CD4-positive, alpha-beta T cell (primary cell): ENCODE data around the gene GANC. TPM values are rescaled to one million over a fixed set of nuclear protein-coding genes. Genes with fewer than 3 reads are reported as not detected.

ENCODE experiments used
- ATAC-seq: fragments of 200-7000 bp; cut with Tn5 transposase; one replicate; pipeline ENCODE4 v1.10.0; 2022; ENCODE audit warnings: mild to moderate bottlenecking; ENCODE audit not compliant: poor library complexity
- CTCF ChIA-PET: fragments of 350-600 bp; sonication (Branson Sonifier 250); formaldehyde crosslinking; loops from one replicate; lab custom pipeline; 2021; ENCODE audit warnings: antibody characterized with exemption, inconsistent platforms; lab: Charles Lee
- POLR2A ChIA-PET: fragments of 350-600 bp; sonication (Branson Sonifier 250); formaldehyde crosslinking; loops from one replicate; lab custom pipeline; 2021; ENCODE audit warnings: antibody characterized with exemption, inconsistent platforms; lab: Charles Lee
- DNase-seq, 14 experiments: peaks; one replicate each; pipeline ENCODE4 v3.0.0-alpha.2; 2013 to 2020; ENCODE audit warnings: mixed read lengths in 2 of 14
- H3K27ac ChIP-seq, 2 donors: one replicate each; pipeline versions ENCODE4 v1.5.1 to v1.7.0; 2013; ENCODE audit warnings: low read length in 2 of 2, low read depth in 1 of 2, mild to moderate bottlenecking in 1 of 2
- H3K27me3 ChIP-seq, 2 experiments: 1 replicate in 1 of 2; 2 replicates in 1 of 2; pipeline versions ENCODE4 v1.6.1 to v1.7.0; 2013; ENCODE audit warnings: low read length in 2 of 2, control low read depth in 1 of 2, mild to moderate bottlenecking in 1 of 2, moderate library complexity in 1 of 2; ENCODE audit not compliant: insufficient read depth in 2 of 2, control insufficient read depth in 1 of 2
- H3K36me3 ChIP-seq: one replicate; pipeline ENCODE4 v1.6.1; 2013; ENCODE audit warnings: low read length, control low read depth; ENCODE audit not compliant: insufficient read depth
- H3K4me1 ChIP-seq: one replicate; pipeline ENCODE4 v1.6.1; 2013; ENCODE audit warnings: low read length, control low read depth; ENCODE audit not compliant: insufficient read depth
- H3K4me3 ChIP-seq: one replicate; pipeline ENCODE4 v1.5.1; 2013; ENCODE audit warnings: mild to moderate bottlenecking, low read length, moderate library complexity
- H3K9me3 ChIP-seq, 2 experiments: 1 replicate in 1 of 2; 2 replicates in 1 of 2; pipeline versions ENCODE4 v1.6.1 to v1.7.0; 2013; ENCODE audit warnings: low read length in 2 of 2, mild to moderate bottlenecking in 2 of 2, control low read depth in 1 of 2, moderate library complexity in 1 of 2; ENCODE audit not compliant: control insufficient read depth in 1 of 2, insufficient read depth in 1 of 2
- H3K27ac Mint-ChIP-seq: one replicate; pipeline ENCODE4 v1.8.0; 2020; ENCODE audit warnings: mixed read lengths
- H3K27me3 Mint-ChIP-seq: one replicate; pipeline ENCODE4 v1.8.0; 2021; ENCODE audit warnings: mixed read lengths
- H3K36me3 Mint-ChIP-seq: one replicate; pipeline ENCODE4 v1.8.0; 2021; ENCODE audit warnings: low read depth, mixed read lengths
- H3K4me1 Mint-ChIP-seq: one replicate; pipeline ENCODE4 v1.8.0; 2021; ENCODE audit warnings: low read depth, mixed read lengths
- H3K4me3 Mint-ChIP-seq: one replicate; pipeline ENCODE4 v1.8.0; 2020; ENCODE audit warnings: mild to moderate bottlenecking, mixed read lengths
- H3K9me3 Mint-ChIP-seq: one replicate; pipeline ENCODE4 v1.8.0; 2020; ENCODE audit warnings: mixed read lengths
- intact Hi-C, 2 experiments: fragments of 100-400 bp; cut with DNase I in 1 of 2; cut with micrococcal nuclease in 1 of 2; formaldehyde crosslinking; loops; one replicate each; pipeline versions ENCODE4 v1.15.1 to v1.9.0; 2023 to 2025; cut with DNase I, micrococcal nuclease
- total RNA-seq, 174 experiments: library from RNA in 2 of 174; stranded (reverse) in 2 of 174; gene quantifications; one replicate each; pipeline ENCODE4 v1.2.3 and lab custom pipeline; 2021 to 2026
- TF ChIP-seq, protein P1 (sequence below): fragments of 200-600 bp; IDR thresholded peaks from one replicate; pipeline ENCODE4 v1.8.0; 2022; ENCODE audit warnings: antibody characterized with exemption, mild to moderate bottlenecking

GANC gene
- total RNA-seq, 2 experiments from 2014 or later: 22.3 to 23.9 TPM

DNA sequence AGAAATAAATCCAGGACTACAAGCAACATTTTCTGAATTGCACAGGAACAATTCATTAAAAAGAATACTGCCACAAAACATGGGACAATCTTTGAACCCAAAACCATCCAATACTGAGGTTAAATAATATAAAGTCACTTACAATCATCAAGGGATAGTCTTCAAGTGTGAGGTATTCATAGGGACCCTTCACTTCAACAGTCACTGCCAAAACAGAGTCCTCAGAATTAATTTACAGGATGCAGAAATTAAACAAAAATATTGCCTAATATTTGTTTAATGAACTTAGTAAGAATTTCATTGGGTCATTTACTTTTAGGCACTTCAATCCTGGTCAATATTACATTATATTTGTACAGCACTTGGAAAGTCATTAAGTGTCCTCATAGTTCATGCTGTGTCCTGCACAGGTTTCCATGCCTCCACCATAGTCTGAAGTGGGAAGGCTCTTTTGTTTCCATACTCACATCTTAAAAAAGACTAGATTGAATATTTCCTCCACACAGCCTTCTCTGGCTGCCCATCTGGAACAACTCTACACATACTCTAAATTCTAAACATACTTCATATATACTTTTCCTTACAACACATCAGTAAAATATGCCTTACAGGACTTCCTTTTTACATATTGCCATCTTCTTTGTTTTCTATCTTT lies 33.3 kb upstream of the GANC start:
- Mint-ChIP-seq H3K4me3 (no peak overlapping the region), H3K27ac (no peak overlapping the region), H3K36me3 (peaks cover 82% of the 10 kb centered on the region), H3K9me3 (no peaks in the 10 kb centered on the region), H3K27me3 (no peaks in the 10 kb centered on the region), H3K4me1 (peaks cover 4% of the 10 kb centered on the region)
- H3K27me3 ChIP-seq: no peaks in the 10 kb centered on the region
- no peaks in the 10 kb centered on the region for H3K4me1 ChIP-seq
- no peak overlapping the region for H3K4me3 ChIP-seq
- no peaks in the 10 kb centered on the region for H3K9me3 ChIP-seq
- peaks cover 68% of the 10 kb centered on the region for H3K36me3 ChIP-seq
- POLR2A ChIA-PET: no interaction called here
- H3K27ac ChIP-seq: no peak overlapping the region
- CTCF ChIA-PET: no interaction called here
- intact Hi-C loops: loop anchor here in 1 of 2 experiments (5.0 kb wide), 1 partner anchor 57 kb away; no protein-coding TSS in a partner anchor
- ATAC-seq: no peak
- TF ChIP-seq, protein P1, sequence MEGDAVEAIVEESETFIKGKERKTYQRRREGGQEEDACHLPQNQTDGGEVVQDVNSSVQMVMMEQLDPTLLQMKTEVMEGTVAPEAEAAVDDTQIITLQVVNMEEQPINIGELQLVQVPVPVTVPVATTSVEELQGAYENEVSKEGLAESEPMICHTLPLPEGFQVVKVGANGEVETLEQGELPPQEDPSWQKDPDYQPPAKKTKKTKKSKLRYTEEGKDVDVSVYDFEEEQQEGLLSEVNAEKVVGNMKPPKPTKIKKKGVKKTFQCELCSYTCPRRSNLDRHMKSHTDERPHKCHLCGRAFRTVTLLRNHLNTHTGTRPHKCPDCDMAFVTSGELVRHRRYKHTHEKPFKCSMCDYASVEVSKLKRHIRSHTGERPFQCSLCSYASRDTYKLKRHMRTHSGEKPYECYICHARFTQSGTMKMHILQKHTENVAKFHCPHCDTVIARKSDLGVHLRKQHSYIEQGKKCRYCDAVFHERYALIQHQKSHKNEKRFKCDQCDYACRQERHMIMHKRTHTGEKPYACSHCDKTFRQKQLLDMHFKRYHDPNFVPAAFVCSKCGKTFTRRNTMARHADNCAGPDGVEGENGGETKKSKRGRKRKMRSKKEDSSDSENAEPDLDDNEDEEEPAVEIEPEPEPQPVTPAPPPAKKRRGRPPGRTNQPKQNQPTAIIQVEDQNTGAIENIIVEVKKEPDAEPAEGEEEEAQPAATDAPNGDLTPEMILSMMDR: no peak
- DNase-seq: no peak

- H3K9me3 Mint-ChIP-seq: no peaks in the 10 kb centered on the region
- no peaks in the 10 kb centered on the region for H3K27me3 ChIP-seq
- H3K4me1 Mint-ChIP-seq: peaks cover 6% of the 10 kb centered on the region
- H3K27me3 Mint-ChIP-seq: no peaks in the 10 kb centered on the region
- no peak for ATAC-seq
- H3K27ac Mint-ChIP-seq: no peak overlapping the region
- peaks cover 61% of the 10 kb centered on the region for H3K36me3 ChIP-seq
- no peak overlapping the region for H3K4me3 ChIP-seq
- TF ChIP-seq, protein P1: no peak
- intact Hi-C loops: no loop called here
- no peak overlapping the region for H3K27ac ChIP-seq
- CTCF ChIA-PET: no interaction called here
- no peak overlapping the region for H3K4me3 Mint-ChIP-seq
- no peaks in the 10 kb centered on the region for H3K9me3 ChIP-seq
- peaks cover 72% of the 10 kb centered on the region for H3K36me3 Mint-ChIP-seq
- POLR2A ChIA-PET: interaction anchor here (0.6 kb wide), 1 partner anchor 17 kb away, joined by 4 read pairs; no protein-coding TSS in a partner anchor
- H3K4me1 ChIP-seq: no peaks in the 10 kb centered on the region
- DNase-seq: no peak
Observed at GRCh38 chr15:42240823-42241222, 32.2 kb upstream of the GANC start.

GRCh38 chr15:42253300-42253699 lies 19.7 kb upstream of the GANC start:
- CTCF ChIA-PET: no interaction called here
- no peaks in the 10 kb centered on the region for H3K27me3 ChIP-seq
- H3K4me1 Mint-ChIP-seq: peaks cover 7% of the 10 kb centered on the region
- intact Hi-C loops: no loop called here
- POLR2A ChIA-PET: interaction anchor here (1.9 kb wide), 1 partner anchor 20 kb away, joined by 8 read pairs; the partner anchor contains the start of genes GANC and TMEM87A
- no peak overlapping the region for H3K4me3 ChIP-seq
- H3K4me3 Mint-ChIP-seq: no peak overlapping the region
- DNase-seq (no peak), ATAC-seq (no peak)
- H3K27ac Mint-ChIP-seq: no peak overlapping the region
- no peaks in the 10 kb centered on the region for H3K27me3 Mint-ChIP-seq
- H3K9me3 Mint-ChIP-seq: peaks cover 7% of the 10 kb centered on the region
- peaks cover 0 to 6% of the 10 kb centered on the region in 2 experiments for H3K9me3 ChIP-seq
- H3K36me3 ChIP-seq: peaks cover 44% of the 10 kb centered on the region
- TF ChIP-seq, protein P1: no peak
- H3K36me3 Mint-ChIP-seq: peaks cover 54% of the 10 kb centered on the region
- H3K27ac ChIP-seq: no peak overlapping the region
- no peaks in the 10 kb centered on the region for H3K4me1 ChIP-seq
